GM19193 (cell line): ENCODE measurements around the gene DIAPH1.

Experiments
- POLR2A ChIP-seq: IDR thresholded peaks from 4 replicates; pipeline ENCODE4 v1.6.1; 2011; ENCODE audit not compliant: insufficient read depth, insufficient read length; ENCODE audit errors: extremely low read depth

Gene DIAPH1

DNA sequence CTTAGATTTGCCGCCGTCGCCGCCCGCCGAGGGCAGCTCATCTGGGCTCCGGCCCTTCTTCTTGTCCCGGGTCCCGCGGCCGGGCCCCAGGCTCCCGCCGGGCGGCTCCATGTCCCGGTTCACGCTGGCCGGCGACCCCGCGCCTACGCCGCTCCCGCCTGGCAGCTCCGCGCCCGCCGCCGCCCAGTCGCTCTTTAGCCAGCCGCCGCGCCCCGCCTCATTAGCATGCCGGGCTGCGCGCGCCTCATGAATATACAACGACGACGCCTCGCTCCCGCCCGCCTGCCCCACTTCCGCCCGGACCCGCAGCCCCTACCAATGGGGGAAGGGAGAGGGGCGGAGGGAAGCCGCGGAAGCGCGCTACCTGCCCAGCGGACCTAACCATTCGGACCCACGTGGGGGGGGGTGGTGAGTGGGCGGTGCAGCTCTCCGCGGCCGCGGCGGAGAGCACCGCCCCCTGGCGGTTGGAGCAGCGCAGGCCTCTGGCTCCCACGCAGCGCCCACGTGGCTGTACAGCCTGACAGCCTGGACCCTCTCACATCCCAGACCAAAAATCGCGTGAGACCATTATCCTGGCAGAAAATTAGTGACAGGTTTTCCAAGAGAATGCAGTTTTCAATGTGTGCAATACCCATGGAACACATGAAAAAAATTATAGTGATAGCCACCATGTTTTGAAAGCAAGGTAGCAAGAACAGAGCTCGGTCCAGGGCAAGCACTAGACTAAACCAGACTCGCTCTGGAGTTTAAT lies at the start of gene DIAPH1:
TSS of gene DIAPH1 (minus strand) at position 197 of the 751 bp plus-strand sequence. CDS start at position 111, 86 bp downstream.
- TF ChIP-seq POLR2A, result peak; percentile 77

DNA sequence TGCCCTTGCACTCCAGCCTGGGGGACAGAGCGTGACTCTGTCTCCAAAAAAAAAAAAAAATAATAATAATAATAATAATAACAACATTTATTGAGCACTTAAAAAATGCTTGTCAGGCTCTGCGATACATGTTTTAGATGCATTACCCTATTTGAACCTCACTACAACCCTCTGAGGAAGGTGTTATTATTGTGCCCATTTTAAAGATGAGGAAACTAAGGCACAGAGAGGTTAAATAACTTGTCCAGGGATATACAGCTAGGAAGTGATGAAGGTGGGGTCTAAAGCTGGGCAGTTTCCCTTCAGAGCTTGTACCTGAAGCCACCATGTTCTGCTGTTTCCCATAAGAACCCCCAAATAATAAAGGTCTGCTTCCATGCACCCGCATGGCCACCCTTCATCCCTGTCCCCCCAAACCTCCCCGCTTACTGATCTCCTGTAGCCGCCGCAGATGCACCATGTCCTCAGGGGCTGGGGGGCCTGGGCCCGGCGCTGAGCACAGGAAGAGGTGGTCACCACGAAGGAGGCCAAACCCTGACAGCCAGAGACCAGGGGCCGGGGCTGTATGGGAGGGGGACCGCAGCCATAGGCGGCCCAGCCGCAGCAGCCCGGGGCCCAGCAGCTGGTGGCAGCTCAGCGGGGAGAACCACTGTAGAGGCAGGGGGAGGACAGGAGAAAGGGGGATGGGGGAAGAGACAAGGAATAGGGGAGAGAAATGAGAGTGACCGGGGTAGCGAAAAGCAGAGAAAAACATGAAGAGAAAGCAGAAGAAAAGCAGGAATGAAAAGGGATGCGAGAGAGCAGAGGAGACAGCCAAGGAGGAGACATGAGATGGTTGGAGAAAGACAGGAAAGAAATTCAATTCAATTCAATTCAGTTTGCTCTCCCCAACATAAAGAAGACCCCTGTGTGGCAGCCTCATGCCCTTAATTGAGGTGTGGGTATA lies 47.5 kb upstream of the DIAPH1 start:
- no peak for TF ChIP-seq POLR2A

DNA sequence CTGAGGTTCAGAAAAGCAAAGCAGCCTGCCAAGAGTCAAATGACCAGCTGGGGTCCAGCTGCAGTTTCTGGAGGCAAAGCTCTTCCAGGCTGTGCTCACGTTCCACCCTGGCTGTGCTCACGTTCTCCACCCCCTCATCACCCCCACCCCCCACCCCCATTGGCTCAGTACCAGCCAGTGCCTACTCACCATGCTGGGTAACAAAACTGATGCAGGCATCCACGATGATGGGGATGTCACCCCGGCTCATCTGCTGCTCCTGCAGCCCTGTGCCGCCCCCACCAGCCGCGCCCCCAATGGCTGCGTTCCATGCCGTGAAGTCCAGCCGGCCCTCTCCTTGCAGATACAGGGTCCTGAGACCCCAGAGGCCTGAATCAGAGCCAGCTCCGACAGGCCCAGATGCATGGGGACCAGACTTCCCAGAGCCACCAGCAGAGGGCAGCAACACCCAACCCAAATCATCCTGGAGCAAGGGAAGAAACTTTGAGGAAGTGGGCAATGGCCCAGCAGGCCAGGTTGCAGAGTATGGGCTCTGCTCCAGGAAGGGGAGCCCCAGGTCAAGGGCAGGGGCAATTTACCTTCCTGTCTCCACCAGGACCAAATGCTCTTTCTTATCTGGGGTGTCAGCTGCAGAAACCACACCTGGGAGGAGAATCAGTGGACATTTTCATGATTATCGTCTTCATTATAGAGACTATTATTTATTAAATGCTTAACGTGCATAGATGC lies 46.1 kb upstream of the DIAPH1 start:
- no peak for TF ChIP-seq POLR2A

DNA sequence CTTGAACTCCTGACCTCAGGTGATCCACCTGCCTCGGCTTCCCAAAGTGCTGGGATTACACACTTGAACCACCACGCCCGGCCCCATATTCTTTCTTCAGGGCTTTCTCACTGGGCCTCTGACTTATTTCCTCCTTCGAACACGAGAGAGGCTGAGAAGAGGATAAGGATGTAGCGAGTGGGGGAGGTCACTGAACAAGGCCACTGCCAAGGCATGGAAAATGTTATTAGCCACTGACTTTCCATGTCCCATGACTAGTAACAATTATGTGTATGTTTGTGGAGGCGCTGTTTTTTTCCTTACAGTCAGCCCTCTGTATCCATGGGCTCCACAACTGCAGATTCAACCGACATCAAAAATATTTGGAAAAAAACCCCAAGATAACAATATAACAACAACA lies 44.7 kb upstream of the DIAPH1 start:
- TF ChIP-seq POLR2A, result no peak

DNA sequence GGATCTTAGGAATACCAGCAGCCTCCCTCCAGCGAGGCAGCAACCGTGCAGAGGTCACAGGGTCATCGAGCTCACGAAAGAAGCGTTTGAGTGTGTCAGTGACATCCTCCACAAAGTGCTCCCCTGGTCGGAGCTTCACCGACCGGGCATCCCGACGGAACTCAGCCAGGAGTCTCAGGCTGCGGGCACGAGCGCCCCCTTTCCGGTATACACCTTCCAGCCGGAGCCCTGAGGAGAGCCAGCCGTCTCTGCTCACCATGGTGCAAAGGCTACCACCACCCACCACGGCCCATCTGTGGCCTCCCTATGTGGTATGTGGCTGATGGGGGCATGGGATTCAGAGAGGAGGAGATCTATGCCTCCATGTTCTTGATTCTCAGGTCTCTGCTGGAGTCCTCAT lies 43.2 kb upstream of the DIAPH1 start:
- TF ChIP-seq POLR2A, result no peak

DNA sequence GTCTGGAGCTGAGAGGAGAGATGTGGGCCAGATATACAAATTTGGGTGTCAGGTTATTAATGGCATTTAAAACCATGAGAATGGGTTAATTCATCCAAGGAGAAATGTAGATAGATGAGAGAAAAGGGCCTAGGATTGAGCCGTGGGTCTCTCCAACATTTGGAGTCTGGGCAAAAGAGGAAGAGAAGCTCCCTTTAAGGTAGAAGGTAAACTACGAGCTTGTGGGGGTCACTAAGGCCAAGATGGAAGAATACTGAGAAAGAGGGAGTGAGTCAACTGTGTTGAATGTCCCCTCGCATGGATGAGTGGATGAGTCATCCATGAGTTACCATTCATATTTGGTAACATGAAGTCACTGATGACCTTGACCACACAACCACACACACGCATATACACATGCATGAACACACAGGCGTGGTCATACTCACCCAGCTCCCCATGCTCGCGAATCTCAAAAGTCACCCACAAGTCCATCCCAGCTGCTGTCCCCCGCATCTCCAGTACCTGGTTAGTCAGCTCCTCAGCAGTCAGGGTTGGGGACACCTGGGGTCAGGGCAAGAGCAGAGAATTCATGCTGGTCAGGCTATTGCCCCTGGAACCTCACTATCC lies 39.2 kb upstream of the DIAPH1 start:
- TF ChIP-seq POLR2A, result no peak

DNA sequence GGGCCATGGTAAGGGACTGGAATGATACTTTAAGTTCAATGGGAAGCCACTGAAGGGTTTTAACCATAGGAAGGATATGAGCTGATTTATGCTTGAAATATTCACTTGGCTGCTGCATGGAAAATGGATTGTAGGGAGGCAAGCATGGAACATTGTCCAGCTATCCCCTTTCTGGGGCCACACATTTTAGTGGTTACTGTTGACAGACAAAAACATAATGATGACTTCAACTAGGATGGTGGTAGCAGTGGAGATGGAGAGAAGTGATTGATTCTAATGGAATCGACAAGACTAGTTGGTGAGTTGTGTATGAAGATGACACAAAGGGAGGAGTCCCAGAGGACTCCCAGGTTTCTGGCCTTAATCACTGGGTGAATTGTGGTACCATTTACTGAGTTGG lies 38.6 kb upstream of the DIAPH1 start:
- TF ChIP-seq POLR2A, result no peak

DNA sequence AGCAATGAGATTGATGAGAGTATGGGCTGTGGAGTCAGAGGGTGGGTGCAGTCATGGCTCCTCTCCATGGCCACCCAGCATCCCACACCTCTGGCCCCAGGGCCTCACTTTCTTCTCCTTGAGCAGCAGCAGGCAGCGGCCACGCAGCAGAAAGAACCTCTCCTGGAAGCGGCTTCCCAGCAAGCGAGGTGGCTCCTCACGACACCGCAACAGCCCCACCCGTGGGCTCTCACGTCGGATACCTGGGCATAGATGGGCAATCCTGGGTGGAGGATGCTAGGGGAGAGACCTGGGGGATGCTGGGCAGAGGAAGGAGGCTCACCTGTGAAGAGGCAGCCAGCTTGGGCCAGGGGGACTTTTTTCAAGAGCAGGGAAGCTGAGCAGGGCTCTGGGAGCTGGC lies 37.6 kb upstream of the DIAPH1 start:
- no peak for TF ChIP-seq POLR2A

DNA sequence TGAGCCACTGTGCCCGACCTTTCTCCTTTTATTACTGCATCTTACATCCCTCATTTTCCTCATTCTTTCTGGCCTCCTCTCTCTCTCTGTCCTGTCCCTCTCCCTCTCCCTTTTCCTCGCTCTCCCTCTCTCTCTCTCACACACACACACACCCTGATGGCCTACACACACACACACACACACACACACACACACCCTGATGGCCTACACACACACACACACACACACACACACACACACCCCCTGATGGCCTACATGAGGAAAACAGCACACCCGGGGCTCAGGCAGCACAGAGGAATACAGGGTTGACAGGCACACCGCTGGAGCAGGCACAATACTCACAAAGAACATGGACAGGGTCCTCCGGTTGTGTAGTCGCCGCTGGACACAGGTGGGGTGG lies 36.2 kb upstream of the DIAPH1 start:
- no peak for TF ChIP-seq POLR2A

DNA sequence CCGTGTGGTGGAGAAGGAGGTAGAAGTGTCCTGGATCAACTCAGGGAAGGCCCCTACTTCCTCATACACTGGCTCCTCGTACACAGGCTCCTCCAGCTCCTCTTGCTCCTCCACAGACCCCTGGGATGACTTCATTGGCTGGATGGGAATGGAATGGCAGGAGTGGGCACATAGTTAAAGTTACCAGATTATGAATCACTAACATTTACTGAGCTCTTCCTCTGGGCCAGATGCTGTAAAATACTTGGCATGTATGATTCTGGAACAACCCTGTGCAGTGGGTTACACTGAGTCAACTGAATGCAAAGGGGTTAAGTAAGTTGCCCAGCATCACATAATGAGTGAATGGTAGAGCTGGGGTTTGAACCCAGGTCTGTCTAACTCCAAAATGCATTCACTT lies 35.5 kb upstream of the DIAPH1 start:
- no peak for TF ChIP-seq POLR2A

DNA sequence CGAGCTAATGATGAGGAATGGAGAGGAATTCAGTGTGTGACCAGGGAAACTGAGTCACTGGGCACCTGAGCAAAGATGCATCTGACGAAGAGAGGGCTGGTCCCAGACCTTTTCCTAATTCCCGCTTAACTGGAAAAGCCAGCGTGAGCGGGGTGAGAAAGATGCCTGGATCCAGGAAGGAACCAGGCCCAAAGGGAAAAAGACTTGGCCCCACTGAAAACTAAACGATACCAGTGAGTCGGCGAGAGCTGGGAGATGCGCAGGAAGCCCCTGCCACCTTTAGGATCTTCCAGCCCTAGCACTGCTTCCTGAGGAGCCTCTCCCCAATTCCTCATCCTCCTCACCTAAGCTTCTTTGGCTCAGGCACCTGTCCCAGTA lies 32.9 kb upstream of the DIAPH1 start:
- no peak for TF ChIP-seq POLR2A

DNA sequence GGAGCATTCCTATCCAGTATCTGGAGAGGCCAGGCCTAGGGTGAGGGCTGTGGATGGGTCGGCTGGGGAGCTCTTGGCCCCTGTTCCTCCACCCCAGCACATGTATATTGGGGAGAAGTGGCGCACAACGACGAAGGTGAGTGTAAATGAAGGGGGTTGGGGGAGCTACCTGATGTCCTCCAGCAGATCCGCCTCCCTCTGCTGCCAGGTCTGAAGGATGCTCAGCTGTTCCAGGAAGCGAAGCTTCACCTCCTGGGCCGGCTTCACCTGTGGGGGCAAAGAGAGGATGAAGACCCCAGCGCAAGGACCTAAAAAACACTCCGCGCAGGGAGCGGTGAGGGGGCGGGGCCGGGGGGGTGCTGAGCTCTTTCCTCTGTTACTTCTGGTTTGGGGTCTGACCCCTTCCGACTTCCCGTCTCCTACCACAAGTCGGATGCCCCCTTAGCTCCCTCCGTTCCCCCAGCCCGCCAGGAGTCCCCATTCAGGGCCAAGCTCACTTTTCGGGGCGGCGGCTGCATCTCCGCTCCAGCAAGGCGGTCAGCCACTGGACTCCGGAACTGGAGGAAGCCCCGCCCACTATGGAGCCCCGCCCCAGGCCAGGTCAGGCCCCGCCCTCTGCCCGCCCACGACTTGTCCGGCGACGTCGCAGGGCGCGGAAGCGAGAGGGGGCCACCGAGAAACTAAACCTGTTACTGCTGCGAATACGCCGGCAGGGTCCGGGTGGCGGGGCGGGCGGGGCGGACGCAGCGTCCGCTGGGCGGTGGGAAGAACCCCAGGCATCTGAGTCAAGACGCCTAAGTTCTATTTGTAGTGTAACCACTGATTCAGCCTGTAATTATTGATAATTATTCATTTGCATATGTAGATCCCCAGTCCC lies 32.3 kb upstream of the DIAPH1 start, which contains the start of gene FCHSD1:
TSS of gene FCHSD1 (minus strand) at position 568 of the 877 bp plus-strand sequence. CDS start at position 518, 50 bp downstream.
- peak; percentile 65 for TF ChIP-seq POLR2A

DNA sequence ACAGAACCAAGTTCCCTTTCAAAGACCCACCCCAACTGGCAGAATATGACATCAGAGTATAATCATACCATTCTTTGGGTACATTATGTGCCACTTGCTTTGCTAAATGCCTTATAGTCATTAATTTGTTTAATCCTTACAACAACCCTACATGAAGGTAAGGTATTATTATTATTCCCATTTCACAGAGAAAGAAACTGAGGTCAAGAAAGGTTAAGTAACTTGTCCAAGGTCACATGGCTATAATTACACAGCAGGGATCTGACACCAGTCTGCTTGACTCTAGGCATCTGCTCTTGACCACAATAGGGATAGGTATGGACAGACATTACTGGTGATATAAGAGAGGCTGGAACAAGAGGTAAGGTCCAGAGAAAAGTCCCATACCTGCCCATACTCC lies 31.2 kb upstream of the DIAPH1 start:
- TF ChIP-seq POLR2A, result no peak

DNA sequence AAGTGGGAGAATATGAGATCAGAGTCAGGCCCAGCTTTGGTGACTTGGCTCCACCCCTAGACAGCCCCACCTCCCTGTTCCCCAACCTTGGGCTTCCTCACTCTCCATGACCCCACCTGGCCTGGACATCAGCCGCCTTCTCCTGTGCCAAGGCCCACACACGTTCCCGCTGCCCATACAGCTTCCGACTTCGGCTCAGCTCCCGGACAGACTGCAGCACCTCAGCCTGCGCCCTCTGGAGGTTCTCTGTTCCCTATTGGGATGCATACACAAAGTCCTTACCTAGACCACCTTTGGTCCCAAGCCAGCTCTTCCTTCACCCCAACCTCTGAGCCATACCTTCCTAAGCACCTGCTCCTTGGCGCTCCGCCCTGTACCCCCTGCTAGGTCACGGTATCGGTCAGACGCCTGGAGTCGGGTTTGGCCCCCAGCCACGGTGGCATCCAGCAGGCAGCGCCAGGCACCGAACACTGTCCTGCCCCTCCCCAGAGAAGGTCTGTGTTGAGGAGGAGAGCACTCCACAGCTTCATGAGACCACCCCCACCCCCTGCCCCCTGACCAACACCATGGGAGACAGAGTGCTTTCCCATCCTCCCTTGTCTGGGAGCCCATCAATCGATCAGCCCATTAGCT lies 30.4 kb upstream of the DIAPH1 start:
- no peak for TF ChIP-seq POLR2A

DNA sequence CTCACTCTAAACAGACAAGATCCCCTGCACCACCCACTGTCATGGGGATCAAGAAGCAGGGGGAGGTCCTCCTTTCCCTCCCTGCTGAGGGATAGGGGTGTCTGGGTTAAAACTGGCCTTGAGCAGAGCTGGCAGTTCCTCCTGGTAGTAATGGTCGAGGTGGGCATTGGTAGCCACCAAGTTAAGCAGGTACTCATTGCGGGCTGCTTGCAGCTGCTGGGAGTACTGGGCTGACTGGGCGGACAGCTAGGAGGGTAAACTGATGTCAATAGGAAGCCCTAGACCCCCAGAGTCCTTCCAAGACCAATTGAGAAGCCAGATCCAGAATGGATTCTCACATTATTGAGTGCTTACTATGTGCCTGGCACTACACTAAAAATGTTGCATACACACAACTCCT lies 29.1 kb upstream of the DIAPH1 start:
- TF ChIP-seq POLR2A, result no peak
